Endometrium (tissue), 2 donors: ENCODE data around the gene LRRC9.
"Not testable (repeated sequence)": the region's sequence is repeated elsewhere in the genome, so short reads cannot be mapped to it uniquely, and the experiment has no call there.

ENCODE experiments used
- FAIRE-seq: peaks from 2 replicates; lab custom pipeline; 2012; peaks lifted over from hg19 to GRCh38; lab: Jason Lieb, UNC
- donor health status: control.
- donor health status: control.

Gene LRRC9

GRCh38 chr14:59957890-59958289 lies 37.9 kb downstream of the LRRC9 start:
- not testable (repeated sequence) for FAIRE-seq

GRCh38 chr14:59959668-59960067 lies 39.7 kb downstream of the LRRC9 start:
- FAIRE-seq, result peak; percentile 97

- FAIRE-seq, result no peak
Observed at GRCh38 chr14:59961518-59962062, 41.6 kb downstream of the LRRC9 start.

GRCh38 chr14:59964251-59965007 lies 44.5 kb downstream of the LRRC9 start:
- no peak for FAIRE-seq

- FAIRE-seq, result no peak
Observed at GRCh38 chr14:59969319-59969718, 49.4 kb downstream of the LRRC9 start.

GRCh38 chr14:59981564-59981963 lies 61.6 kb downstream of the LRRC9 start:
- FAIRE-seq, result no peak

GRCh38 chr14:59983048-59983447 lies 63.1 kb downstream of the LRRC9 start:
- FAIRE-seq, result no peak

GRCh38 chr14:59986556-59987059 lies 66.7 kb downstream of the LRRC9 start:
- no peak for FAIRE-seq

- FAIRE-seq, result no peak
Observed at GRCh38 chr14:59997449-59997848, 77.5 kb downstream of the LRRC9 start.

- FAIRE-seq, result no peak
Observed at GRCh38 chr14:59997966-59998365, 78.0 kb downstream of the LRRC9 start.

GRCh38 chr14:59998564-59998963 lies 78.6 kb downstream of the LRRC9 start:
- no peak for FAIRE-seq

GRCh38 chr14:60002819-60003492 lies 83.0 kb downstream of the LRRC9 start:
- no peak for FAIRE-seq

GRCh38 chr14:60003991-60004390 lies 84.0 kb downstream of the LRRC9 start:
- no peak for FAIRE-seq

- no peak for FAIRE-seq
Observed at GRCh38 chr14:60008042-60008441, 88.1 kb downstream of the LRRC9 start.

- FAIRE-seq, result not testable (repeated sequence)
Observed at GRCh38 chr14:60010263-60010662, 90.3 kb downstream of the LRRC9 start.

GRCh38 chr14:60014402-60014801 lies 94.5 kb downstream of the LRRC9 start:
- FAIRE-seq, result no peak

GRCh38 chr14:60021619-60022018 lies 101.7 kb downstream of the LRRC9 start:
- FAIRE-seq, result no peak

- FAIRE-seq, result no peak
Observed at GRCh38 chr14:60025571-60025970, 105.6 kb downstream of the LRRC9 start.

- no peak for FAIRE-seq
Observed at GRCh38 chr14:60035177-60035576, 115.2 kb downstream of the LRRC9 start.

- not testable (repeated sequence) for FAIRE-seq
Observed at GRCh38 chr14:60047976-60048375, 128.0 kb downstream of the LRRC9 start.

- FAIRE-seq, result no peak
Observed at GRCh38 chr14:60051721-60052221, 131.8 kb downstream of the LRRC9 start.

GRCh38 chr14:60058087-60058486 lies 138.1 kb downstream of the LRRC9 start:
- no peak for FAIRE-seq

GRCh38 chr14:60061371-60061770 lies 141.4 kb downstream of the LRRC9 start:
- FAIRE-seq, result no peak
